Measurements from ENCODE around the gene CDKN2B.

DNA sequence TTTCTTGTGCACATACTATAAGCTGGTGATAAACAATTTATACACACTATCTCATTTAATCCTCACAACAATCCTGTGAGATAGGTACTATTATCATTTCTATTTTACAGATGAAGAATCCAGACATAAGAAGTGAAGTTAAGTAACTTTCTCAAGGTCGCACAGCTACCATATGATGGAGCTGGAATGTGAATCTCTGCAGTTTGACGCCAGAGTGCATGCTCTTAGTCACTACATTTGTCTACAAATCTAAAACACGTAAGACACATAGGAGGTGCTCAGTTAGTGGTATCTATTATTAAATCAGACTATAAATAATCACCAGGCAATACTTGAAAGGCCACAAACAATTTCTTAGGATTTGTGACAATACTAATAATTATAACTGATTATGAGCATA is 45.0 kb upstream of the CDKN2B start:
- TF ChIP-seq, protein P1, sequence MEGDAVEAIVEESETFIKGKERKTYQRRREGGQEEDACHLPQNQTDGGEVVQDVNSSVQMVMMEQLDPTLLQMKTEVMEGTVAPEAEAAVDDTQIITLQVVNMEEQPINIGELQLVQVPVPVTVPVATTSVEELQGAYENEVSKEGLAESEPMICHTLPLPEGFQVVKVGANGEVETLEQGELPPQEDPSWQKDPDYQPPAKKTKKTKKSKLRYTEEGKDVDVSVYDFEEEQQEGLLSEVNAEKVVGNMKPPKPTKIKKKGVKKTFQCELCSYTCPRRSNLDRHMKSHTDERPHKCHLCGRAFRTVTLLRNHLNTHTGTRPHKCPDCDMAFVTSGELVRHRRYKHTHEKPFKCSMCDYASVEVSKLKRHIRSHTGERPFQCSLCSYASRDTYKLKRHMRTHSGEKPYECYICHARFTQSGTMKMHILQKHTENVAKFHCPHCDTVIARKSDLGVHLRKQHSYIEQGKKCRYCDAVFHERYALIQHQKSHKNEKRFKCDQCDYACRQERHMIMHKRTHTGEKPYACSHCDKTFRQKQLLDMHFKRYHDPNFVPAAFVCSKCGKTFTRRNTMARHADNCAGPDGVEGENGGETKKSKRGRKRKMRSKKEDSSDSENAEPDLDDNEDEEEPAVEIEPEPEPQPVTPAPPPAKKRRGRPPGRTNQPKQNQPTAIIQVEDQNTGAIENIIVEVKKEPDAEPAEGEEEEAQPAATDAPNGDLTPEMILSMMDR (IDR thresholded peaks at IDR 0.05) = no peak
- TF ChIP-seq SIN3A (IDR thresholded peaks at IDR 0.05; ENCODE audit: borderline replicate concordance, insufficient read depth, low read depth, low read length) (no peak), POLR2AphosphoS5 (IDR thresholded peaks at IDR 0.05; ENCODE audit: low read depth, low read length) (no peak)
- TF ChIP-seq, protein P2, sequence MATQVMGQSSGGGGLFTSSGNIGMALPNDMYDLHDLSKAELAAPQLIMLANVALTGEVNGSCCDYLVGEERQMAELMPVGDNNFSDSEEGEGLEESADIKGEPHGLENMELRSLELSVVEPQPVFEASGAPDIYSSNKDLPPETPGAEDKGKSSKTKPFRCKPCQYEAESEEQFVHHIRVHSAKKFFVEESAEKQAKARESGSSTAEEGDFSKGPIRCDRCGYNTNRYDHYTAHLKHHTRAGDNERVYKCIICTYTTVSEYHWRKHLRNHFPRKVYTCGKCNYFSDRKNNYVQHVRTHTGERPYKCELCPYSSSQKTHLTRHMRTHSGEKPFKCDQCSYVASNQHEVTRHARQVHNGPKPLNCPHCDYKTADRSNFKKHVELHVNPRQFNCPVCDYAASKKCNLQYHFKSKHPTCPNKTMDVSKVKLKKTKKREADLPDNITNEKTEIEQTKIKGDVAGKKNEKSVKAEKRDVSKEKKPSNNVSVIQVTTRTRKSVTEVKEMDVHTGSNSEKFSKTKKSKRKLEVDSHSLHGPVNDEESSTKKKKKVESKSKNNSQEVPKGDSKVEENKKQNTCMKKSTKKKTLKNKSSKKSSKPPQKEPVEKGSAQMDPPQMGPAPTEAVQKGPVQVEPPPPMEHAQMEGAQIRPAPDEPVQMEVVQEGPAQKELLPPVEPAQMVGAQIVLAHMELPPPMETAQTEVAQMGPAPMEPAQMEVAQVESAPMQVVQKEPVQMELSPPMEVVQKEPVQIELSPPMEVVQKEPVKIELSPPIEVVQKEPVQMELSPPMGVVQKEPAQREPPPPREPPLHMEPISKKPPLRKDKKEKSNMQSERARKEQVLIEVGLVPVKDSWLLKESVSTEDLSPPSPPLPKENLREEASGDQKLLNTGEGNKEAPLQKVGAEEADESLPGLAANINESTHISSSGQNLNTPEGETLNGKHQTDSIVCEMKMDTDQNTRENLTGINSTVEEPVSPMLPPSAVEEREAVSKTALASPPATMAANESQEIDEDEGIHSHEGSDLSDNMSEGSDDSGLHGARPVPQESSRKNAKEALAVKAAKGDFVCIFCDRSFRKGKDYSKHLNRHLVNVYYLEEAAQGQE (IDR thresholded peaks at IDR 0.05; ENCODE audit: insufficient read depth in 1 of 2, low read depth in 2 of 2, low read length in 1 of 2) = no peak
